ENCODE data around the gene MAP3K14. TPM values are rescaled to one million over a fixed set of nuclear protein-coding genes. Genes with fewer than 3 reads are reported as not detected.
A peak's percentile ranks its signal among the peaks of the same experiment; 100 is the strongest.

MAP3K14 gene
- total RNA-seq, 4 donors from 2014 or later: 18.0 to 62.8 (median 34.0) TPM

- no peak overlapping the region for H3K27ac ChIP-seq
- no peaks in the 10 kb centered on the region for H3K9me3 ChIP-seq
- H3K4me1 ChIP-seq: peaks cover 1 to 3% of the 10 kb centered on the region in 2 donors
- in situ Hi-C loops (cut with MboI; ENCODE audit: low sequenced_read_pairs in 4 of 4) (no loop called here), intact Hi-C loops (cut with DNase I; ENCODE audit: low total_unique reads) (loop anchor here (1.0 kb wide), 1 partner anchor 16 kb away; no protein-coding TSS in a partner anchor)
- no peaks in the 10 kb centered on the region for H3K36me3 ChIP-seq
- TF ChIP-seq POLR2A (IDR thresholded peaks at IDR 0.05) (no peak), CTCF (IDR thresholded peaks at IDR 0.05 in 4 of 5, conservative IDR thresholded peaks at IDR 0.05 in 1 of 5) (peak; percentile 53 to 85 (median 78))
- DNase-seq (peak; percentile 49 to 65), ATAC-seq (peak; percentile 68 to 69)
- H3K4me3 ChIP-seq: no peak overlapping the region
- no peaks in the 10 kb centered on the region for H3K27me3 ChIP-seq
These were observed 81.2 kb downstream of the MAP3K14 start for GRCh38 chr17:45235416-45236281.

GRCh38 chr17:45234641-45235415, 82.0 kb downstream of the MAP3K14 start:
- DNase-seq (no peak), ATAC-seq (no peak)
- H3K27me3 ChIP-seq: no peaks in the 10 kb centered on the region
- H3K9me3 ChIP-seq: no peaks in the 10 kb centered on the region
- peaks cover 8% of the 10 kb centered on the region in 2 donors for H3K4me1 ChIP-seq
- H3K36me3 ChIP-seq: no peaks in the 10 kb centered on the region
- intact Hi-C loops (cut with DNase I; ENCODE audit: low total_unique reads) (loop anchor here (1.0 kb wide), 1 partner anchor 16 kb away; no protein-coding TSS in a partner anchor), in situ Hi-C loops (cut with MboI; ENCODE audit: low sequenced_read_pairs in 4 of 4) (no loop called here)
- no peak overlapping the region for H3K4me3 ChIP-seq
- TF ChIP-seq POLR2A (IDR thresholded peaks at IDR 0.05) (no peak), CTCF (IDR thresholded peaks at IDR 0.05 in 4 of 5, conservative IDR thresholded peaks at IDR 0.05 in 1 of 5) (no peak)
- H3K27ac ChIP-seq: no peak overlapping the region

- in situ Hi-C loops (cut with MboI; ENCODE audit: low sequenced_read_pairs in 4 of 4) (no loop called here), intact Hi-C loops (cut with DNase I; ENCODE audit: low total_unique reads) (no loop called here)
- ATAC-seq (no peak), DNase-seq (no peak)
- Histone ChIP-seq H3K36me3 (no peaks in the 10 kb centered on the region), H3K4me1 (peaks cover 14 to 19% of the 10 kb centered on the region in 2 donors), H3K27me3 (no peaks in the 10 kb centered on the region), H3K27ac (no peak overlapping the region), H3K9me3 (no peaks in the 10 kb centered on the region), H3K4me3 (no peak overlapping the region)
- no peak for TF ChIP-seq POLR2A (IDR thresholded peaks at IDR 0.05)
- no peak for TF ChIP-seq CTCF (IDR thresholded peaks at IDR 0.05 in 4 of 5, conservative IDR thresholded peaks at IDR 0.05 in 1 of 5)
These were observed 83.3 kb downstream of the MAP3K14 start for GRCh38 chr17:45233423-45233924.

- Histone ChIP-seq H3K27me3 (no peaks in the 10 kb centered on the region), H3K36me3 (no peaks in the 10 kb centered on the region), H3K27ac (no peak overlapping the region), H3K4me1 (peaks cover 21 to 26% of the 10 kb centered on the region in 2 donors), H3K9me3 (no peaks in the 10 kb centered on the region), H3K4me3 (no peak overlapping the region)
- intact Hi-C loops (cut with DNase I; ENCODE audit: low total_unique reads): no loop called here
- ATAC-seq (no peak), DNase-seq (no peak)
- in situ Hi-C loops (cut with MboI; ENCODE audit: low sequenced_read_pairs in 4 of 4): no loop called here
- no peak for TF ChIP-seq POLR2A (IDR thresholded peaks at IDR 0.05)
- TF ChIP-seq CTCF (IDR thresholded peaks at IDR 0.05 in 4 of 5, conservative IDR thresholded peaks at IDR 0.05 in 1 of 5): no peak
These were observed 84.1 kb downstream of the MAP3K14 start for GRCh38 chr17:45232514-45233422.

Measured in gastrocnemius medialis (tissue), 4 donors.